Measurements from ENCODE around the gene PROC.

The PROC gene

GRCh38 chr2:127463155-127463991 lies 45.1 kb downstream of the PROC start:
- no peak for DNase-seq

GRCh38 chr2:127464470-127465257 lies 46.4 kb downstream of the PROC start:
- no peak for DNase-seq

- peak; percentile 10 to 26 for DNase-seq
Measured at GRCh38 chr2:127465258-127465657, 47.0 kb downstream of the PROC start.

- no peak for DNase-seq
Measured at GRCh38 chr2:127469051-127469450, 50.8 kb downstream of the PROC start.

GRCh38 chr2:127469974-127470373 lies 51.7 kb downstream of the PROC start:
- DNase-seq, result no peak

- DNase-seq, result no peak
Measured at GRCh38 chr2:127471286-127471988, 53.2 kb downstream of the PROC start.

GRCh38 chr2:127472268-127472667 lies 54.0 kb downstream of the PROC start:
- DNase-seq, result no peak

GRCh38 chr2:127475788-127476187 lies 57.6 kb downstream of the PROC start:
- no peak for DNase-seq
